Loucy (cell line): ENCODE measurements around the gene CDHR5.

Experiments
- H2AFZ ChIP-seq: fragments of 200-600 bp; sonication (generic); 2 replicates; pipeline ENCODE4 v1.6.0; 2016; ENCODE audit warnings: antibody characterized with exemption, mild to moderate bottlenecking, low read length, moderate library complexity
- H3F3A ChIP-seq: fragments of 200-600 bp; 2 replicates; pipeline ENCODE4 v1.6.0; 2016; ENCODE audit warnings: antibody characterized with exemption, low read depth, mild to moderate bottlenecking
- H3K27me3 ChIP-seq: fragments of 200-600 bp; sonication (generic); 2 replicates; pipeline ENCODE4 v1.6.1; 2014; ENCODE audit warnings: low read length, mild to moderate bottlenecking; ENCODE audit not compliant: insufficient read depth, poor library complexity, severe bottlenecking
- H3K36me3 ChIP-seq: fragments of 200-600 bp; sonication (generic); 2 replicates; pipeline ENCODE4 v1.6.1; 2016; ENCODE audit warnings: low read length; ENCODE audit not compliant: insufficient read depth
- H3K4me1 ChIP-seq: fragments of 200-600 bp; sonication (generic); 2 replicates; pipeline ENCODE4 v1.5.1; 2014; ENCODE audit warnings: low read length, mild to moderate bottlenecking; ENCODE audit not compliant: insufficient read depth, poor library complexity, severe bottlenecking
- H3K4me2 ChIP-seq: fragments of 200-600 bp; sonication (generic); 2 replicates; pipeline ENCODE4 v1.6.0; 2014; ENCODE audit warnings: antibody characterized with exemption, low read length, low read depth, mild to moderate bottlenecking; ENCODE audit not compliant: poor library complexity, severe bottlenecking
- H3K4me3 ChIP-seq: fragments of 200-600 bp; sonication (generic); 2 replicates; pipeline ENCODE4 v1.5.1; 2014; ENCODE audit warnings: low read length, mild to moderate bottlenecking, mixed read lengths; ENCODE audit not compliant: poor library complexity, severe bottlenecking
- H3K79me2 ChIP-seq: fragments of 200-600 bp; sonication (generic); 2 replicates; pipeline ENCODE4 v1.6.1; 2014; ENCODE audit warnings: low read length; ENCODE audit not compliant: insufficient read depth
- H3K9ac ChIP-seq: fragments of 200-600 bp; sonication (generic); 2 replicates; pipeline ENCODE4 v1.6.0; 2014; ENCODE audit warnings: mild to moderate bottlenecking, low read depth, low read length, moderate library complexity; ENCODE audit not compliant: poor library complexity, severe bottlenecking
- H3K9me2 ChIP-seq: fragments of 200-600 bp; sonication (generic); replicated peaks from 2 replicates; pipeline ENCODE4 v1.6.1; 2016; ENCODE audit warnings: low read depth, low read length, mixed read lengths
- H3K9me3 ChIP-seq: fragments of 200-600 bp; sonication (generic); 2 replicates; pipeline ENCODE4 v1.6.1; 2014; ENCODE audit warnings: mild to moderate bottlenecking, antibody characterized with exemption, low read length, low read depth; ENCODE audit not compliant: insufficient read depth
- H4K20me1 ChIP-seq: fragments of 200-600 bp; sonication (generic); 2 replicates; pipeline ENCODE4 v1.6.0; 2014; ENCODE audit warnings: antibody characterized with exemption, low read length, mild to moderate bottlenecking; ENCODE audit not compliant: insufficient read depth, poor library complexity, severe bottlenecking
- EZH2phosphoT487 ChIP-seq: fragments of 200-600 bp; IDR thresholded peaks from 2 replicates; pipeline ENCODE4 v1.6.1; 2018; ENCODE audit warnings: antibody characterized with exemption, mild to moderate bottlenecking, moderate library complexity, borderline replicate concordance
- TF ChIP-seq, protein P1 (sequence below): fragments of 200-600 bp; sonication (generic); conservative IDR thresholded peaks from 2 replicates; pipeline ENCODE4 v1.5.1; 2014; ENCODE audit warnings: mild to moderate bottlenecking, antibody characterized with exemption, low read length

CDHR5 gene

DNA sequence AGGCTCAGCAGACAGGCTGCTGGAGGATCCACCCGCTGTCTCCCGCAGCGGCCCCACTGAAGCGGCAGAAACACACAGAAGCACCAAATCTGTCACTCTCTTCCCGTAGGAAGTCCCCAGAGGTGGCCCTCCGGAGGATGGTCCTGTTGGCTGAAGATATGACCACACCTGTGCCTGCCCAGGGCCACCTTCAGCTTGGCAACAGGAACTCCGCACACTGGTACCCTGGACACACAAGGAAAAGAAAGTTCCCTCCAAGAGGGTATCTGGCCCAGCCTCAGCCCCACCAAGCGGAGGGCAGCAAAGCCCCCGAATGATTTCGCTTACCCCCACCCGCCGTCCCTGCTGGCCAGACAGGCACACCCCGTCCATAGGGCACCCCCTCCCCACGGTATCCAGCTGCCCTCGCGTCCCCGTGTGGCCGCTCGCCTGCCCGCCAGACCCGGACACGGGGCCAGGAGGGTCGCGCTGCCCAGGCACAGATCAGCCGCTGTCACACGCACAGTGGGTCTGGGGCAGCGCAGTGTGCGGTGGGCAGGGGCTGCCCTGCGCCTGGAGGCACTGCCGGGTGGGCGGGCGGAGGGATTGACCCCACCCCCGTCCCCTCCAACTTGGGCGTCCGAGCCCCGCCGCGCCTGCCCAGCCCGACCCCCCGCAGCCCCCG is 57.0 kb downstream of the CDHR5 start:
- no peaks in the 10 kb centered on the region for H3K36me3 ChIP-seq
- peaks cover 28% of the 10 kb centered on the region for H3K4me1 ChIP-seq
- H3K9ac ChIP-seq = peak overlapping the region; percentile 80
- peaks cover 38% of the 10 kb centered on the region; the same call in 1 of the 2 replicates for H3K79me2 ChIP-seq
- H3K9me3 ChIP-seq = no peaks in the 10 kb centered on the region
- peak overlapping the region; percentile 99 for H3K4me2 ChIP-seq
- no peak overlapping the region for H2AFZ ChIP-seq
- H3K4me3 ChIP-seq = peak overlapping the region; percentile 98
- H3K9me2 ChIP-seq = no peaks in the 10 kb centered on the region
- TF ChIP-seq, protein P1, sequence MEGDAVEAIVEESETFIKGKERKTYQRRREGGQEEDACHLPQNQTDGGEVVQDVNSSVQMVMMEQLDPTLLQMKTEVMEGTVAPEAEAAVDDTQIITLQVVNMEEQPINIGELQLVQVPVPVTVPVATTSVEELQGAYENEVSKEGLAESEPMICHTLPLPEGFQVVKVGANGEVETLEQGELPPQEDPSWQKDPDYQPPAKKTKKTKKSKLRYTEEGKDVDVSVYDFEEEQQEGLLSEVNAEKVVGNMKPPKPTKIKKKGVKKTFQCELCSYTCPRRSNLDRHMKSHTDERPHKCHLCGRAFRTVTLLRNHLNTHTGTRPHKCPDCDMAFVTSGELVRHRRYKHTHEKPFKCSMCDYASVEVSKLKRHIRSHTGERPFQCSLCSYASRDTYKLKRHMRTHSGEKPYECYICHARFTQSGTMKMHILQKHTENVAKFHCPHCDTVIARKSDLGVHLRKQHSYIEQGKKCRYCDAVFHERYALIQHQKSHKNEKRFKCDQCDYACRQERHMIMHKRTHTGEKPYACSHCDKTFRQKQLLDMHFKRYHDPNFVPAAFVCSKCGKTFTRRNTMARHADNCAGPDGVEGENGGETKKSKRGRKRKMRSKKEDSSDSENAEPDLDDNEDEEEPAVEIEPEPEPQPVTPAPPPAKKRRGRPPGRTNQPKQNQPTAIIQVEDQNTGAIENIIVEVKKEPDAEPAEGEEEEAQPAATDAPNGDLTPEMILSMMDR = no peak
- no peaks in the 10 kb centered on the region for H3F3A ChIP-seq
- peaks cover 16% of the 10 kb centered on the region for H4K20me1 ChIP-seq
- H3K27me3 ChIP-seq = no peaks in the 10 kb centered on the region

DNA sequence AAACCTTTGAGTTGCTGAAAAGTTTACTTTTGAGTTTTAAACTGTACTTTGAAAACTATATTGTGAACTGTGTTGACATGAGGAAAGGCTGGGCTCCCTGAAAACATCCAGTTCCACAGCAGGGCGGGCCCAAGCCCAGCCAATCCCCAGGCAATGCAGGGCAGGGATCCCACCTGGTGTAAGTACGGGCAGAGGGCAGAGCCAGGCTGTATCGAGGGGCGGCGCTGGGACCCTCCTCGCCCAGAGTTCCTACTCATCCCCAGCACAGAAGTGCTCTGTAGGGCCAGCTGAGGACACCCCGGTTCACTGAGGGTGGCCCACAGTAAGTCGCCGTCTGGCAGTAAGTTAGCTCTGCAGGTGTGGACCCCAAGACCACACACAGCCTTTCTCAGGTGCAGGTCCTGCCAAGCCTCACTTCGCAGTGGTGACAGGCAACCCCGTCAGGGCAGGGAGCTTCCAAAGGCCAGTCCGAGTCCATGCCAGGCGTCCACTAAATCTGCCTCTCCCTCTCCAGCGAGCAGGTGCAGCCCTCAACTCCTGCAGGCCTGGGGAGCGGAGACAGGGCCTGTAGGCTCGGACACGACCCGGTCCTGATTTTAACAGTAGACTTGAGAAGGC is 57.6 kb downstream of the CDHR5 start:
- Histone ChIP-seq H2AFZ (no peak overlapping the region), H3K4me1 (peaks cover 30% of the 10 kb centered on the region), H3K79me2 (peaks cover 38% of the 10 kb centered on the region; the same call in 1 of the 2 replicates), H3K36me3 (no peaks in the 10 kb centered on the region), H4K20me1 (peaks cover 18% of the 10 kb centered on the region), H3K9ac (peak overlapping the region; percentile 80), H3K4me2 (peak overlapping the region; percentile 99), H3K4me3 (peak overlapping the region; percentile 98), H3K9me3 (no peaks in the 10 kb centered on the region), H3K27me3 (no peaks in the 10 kb centered on the region), H3K9me2 (no peaks in the 10 kb centered on the region), H3F3A (no peaks in the 10 kb centered on the region)
- TF ChIP-seq, protein P1 = no peak
- TF ChIP-seq EZH2phosphoT487 = no peak
